HG03139 (cell line): ENCODE data around the gene RPP21.

Experiments
- ATAC-seq: cut with Tn5 transposase; IDR thresholded peaks from one replicate; pipeline ENCODE4 v1.9.1; 2021; ENCODE audit not compliant: unreplicated experiment

RPP21 gene

GRCh38 chr6:30344868-30345671 is at the start of gene RPP21:
RPP21 (plus strand) TSS chr6:30345156; CDS start chr6:30345172, 16 bp downstream.
- ATAC-seq: peak; percentile 90

GRCh38 chr6:30295837-30296236 is 49.1 kb upstream of the RPP21 start:
- ATAC-seq: no peak

GRCh38 chr6:30304002-30304401 is 41.0 kb upstream of the RPP21 start:
- no peak for ATAC-seq

- no peak for ATAC-seq
Measured at GRCh38 chr6:30311101-30311500, 33.9 kb upstream of the RPP21 start.

- ATAC-seq: no peak
Measured at GRCh38 chr6:30311671-30312070, 33.3 kb upstream of the RPP21 start.

GRCh38 chr6:30312266-30312665 is 32.7 kb upstream of the RPP21 start:
- no peak for ATAC-seq

GRCh38 chr6:30312676-30313321 is 32.2 kb upstream of the RPP21 start:
- ATAC-seq: no peak

- no peak for ATAC-seq
Measured at GRCh38 chr6:30315156-30315555, 29.8 kb upstream of the RPP21 start.

GRCh38 chr6:30317913-30318589 is 26.9 kb upstream of the RPP21 start:
- ATAC-seq: no peak

- no peak for ATAC-seq
Measured at GRCh38 chr6:30319146-30319835, 25.7 kb upstream of the RPP21 start.

GRCh38 chr6:30321692-30322388 is 23.1 kb upstream of the RPP21 start:
- ATAC-seq: no peak

GRCh38 chr6:30322527-30323501 is 22.1 kb upstream of the RPP21 start:
- ATAC-seq: no peak

GRCh38 chr6:30323806-30324205 is 21.1 kb upstream of the RPP21 start:
- no peak for ATAC-seq

GRCh38 chr6:30325150-30325872 is 19.6 kb upstream of the RPP21 start:
- peak; percentile 37 for ATAC-seq

- ATAC-seq: peak; percentile 37
Measured at GRCh38 chr6:30325873-30326525, 19.0 kb upstream of the RPP21 start.

GRCh38 chr6:30326526-30327231 is 18.3 kb upstream of the RPP21 start, which contains the start of gene TRIM39:
TRIM39 (plus strand) TSS chr6:30326927; CDS start chr6:30329318, 2,391 bp downstream.
- peak; percentile 53 for ATAC-seq

GRCh38 chr6:30327232-30327746 is 17.7 kb upstream of the RPP21 start:
- no peak for ATAC-seq
